ENCODE measurements around the gene DAZAP1.
"Not testable (repeated sequence)": the region's sequence is repeated elsewhere in the genome, so short reads cannot be mapped to it uniquely, and the experiment has no call there.

Gene DAZAP1

GRCh38 chr19:1410136-1410786 lies 2.9 kb downstream of the DAZAP1 start:
- Mint-ChIP-seq H3K4me3 (peak overlapping the region; percentile 95 to 97), H3K4me1 (peaks cover 71% of the 10 kb centered on the region), H3K27ac (peak overlapping the region; percentile 83 to 94), H3K9me3 (no peaks in the 10 kb centered on the region), H3K27me3 (no peaks in the 10 kb centered on the region)
- ATAC-seq (no peak), DNase-seq (peak in 1 of 2 donors; percentile 48)

DNA sequence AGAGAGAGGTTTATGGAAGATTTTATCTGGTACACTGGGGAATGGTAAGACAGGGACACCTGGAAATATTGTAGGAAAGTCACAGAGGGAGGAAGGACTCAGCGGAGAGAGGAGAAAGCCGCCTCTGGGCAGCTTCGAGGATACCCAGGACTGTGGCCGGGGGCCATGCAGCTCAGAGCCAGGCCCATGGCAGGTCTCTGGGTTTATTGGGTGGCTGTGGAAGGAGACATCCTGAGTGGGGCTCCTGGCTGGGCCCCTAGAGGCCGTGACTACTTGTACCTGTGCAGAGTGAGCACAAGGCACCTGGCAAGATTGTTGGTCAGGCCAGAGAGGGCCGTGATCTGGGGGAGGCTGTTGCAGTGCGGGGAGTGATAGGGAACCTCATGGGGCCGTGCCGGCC lies 3.4 kb downstream of the DAZAP1 start:
- peak overlapping the region; percentile 95 to 97 for H3K4me3 Mint-ChIP-seq
- no peak for DNase-seq
- ATAC-seq = no peak
- no peaks in the 10 kb centered on the region for H3K27me3 Mint-ChIP-seq
- H3K27ac Mint-ChIP-seq = peak overlapping the region; percentile 83 to 94
- peaks cover 76% of the 10 kb centered on the region for H3K4me1 Mint-ChIP-seq
- H3K9me3 Mint-ChIP-seq = no peaks in the 10 kb centered on the region

- DNase-seq (peak in 1 of 2 donors; percentile 50), ATAC-seq (peak; percentile 23)
- H3K27me3 Mint-ChIP-seq = no peaks in the 10 kb centered on the region
- H3K27ac Mint-ChIP-seq = peak overlapping the region; percentile 84 to 94
- peak overlapping the region; percentile 95 to 97 for H3K4me3 Mint-ChIP-seq
- H3K9me3 Mint-ChIP-seq = no peaks in the 10 kb centered on the region
- peaks cover 79% of the 10 kb centered on the region for H3K4me1 Mint-ChIP-seq
Measured at GRCh38 chr19:1411255-1412191, 4.1 kb downstream of the DAZAP1 start.

- Mint-ChIP-seq H3K27me3 (no peaks in the 10 kb centered on the region), H3K4me3 (peak overlapping the region; percentile 69 to 70), H3K4me1 (peaks cover 84% of the 10 kb centered on the region), H3K9me3 (no peaks in the 10 kb centered on the region), H3K27ac (peak overlapping the region in 1 of 2 donors; percentile 42)
- ATAC-seq (no peak), DNase-seq (no peak)
Measured at GRCh38 chr19:1412323-1412923, 5.0 kb downstream of the DAZAP1 start.

GRCh38 chr19:1412995-1413800 lies 5.8 kb downstream of the DAZAP1 start:
- H3K4me3 Mint-ChIP-seq = peak overlapping the region; percentile 22 to 36
- H3K4me1 Mint-ChIP-seq = peaks cover 88% of the 10 kb centered on the region
- no peaks in the 10 kb centered on the region for H3K9me3 Mint-ChIP-seq
- ATAC-seq (no peak), DNase-seq (no peak)
- H3K27ac Mint-ChIP-seq = peak overlapping the region; percentile 42 to 86
- no peaks in the 10 kb centered on the region for H3K27me3 Mint-ChIP-seq

GRCh38 chr19:1416014-1416841 lies 8.8 kb downstream of the DAZAP1 start:
- H3K27me3 Mint-ChIP-seq = no peaks in the 10 kb centered on the region
- peaks cover 61% of the 10 kb centered on the region for H3K4me1 Mint-ChIP-seq
- H3K27ac Mint-ChIP-seq = peak overlapping the region in 1 of 2 donors; percentile 71
- DNase-seq (no peak), ATAC-seq (no peak)
- no peaks in the 10 kb centered on the region for H3K9me3 Mint-ChIP-seq
- H3K4me3 Mint-ChIP-seq = peak overlapping the region in 1 of 2 donors; percentile 65

DNA sequence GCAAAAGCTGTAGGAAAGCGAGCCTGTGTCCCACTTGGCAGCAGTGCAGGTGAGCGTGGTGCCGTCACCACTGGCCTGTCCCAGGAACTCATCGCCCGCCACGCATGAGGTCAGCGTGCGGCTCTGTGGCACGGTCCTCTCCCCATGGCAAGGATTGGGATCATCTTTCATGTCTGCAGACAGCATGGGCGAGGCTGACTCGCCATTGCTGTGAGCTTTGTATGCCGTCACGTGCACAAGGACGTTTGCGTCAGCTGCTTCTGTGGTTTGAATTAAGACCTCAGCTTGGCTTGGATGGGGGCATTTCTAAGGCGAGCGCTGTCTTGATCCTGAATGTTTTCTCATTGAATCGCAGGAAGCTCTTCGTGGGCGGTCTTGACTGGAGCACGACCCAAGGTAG lies 9.8 kb downstream of the DAZAP1 start:
- H3K4me3 Mint-ChIP-seq = no peak overlapping the region
- ATAC-seq (no peak), DNase-seq (no peak)
- peak overlapping the region in 1 of 2 donors; percentile 85 for H3K27ac Mint-ChIP-seq
- H3K27me3 Mint-ChIP-seq = no peaks in the 10 kb centered on the region
- H3K9me3 Mint-ChIP-seq = no peaks in the 10 kb centered on the region
- H3K4me1 Mint-ChIP-seq = peaks cover 52% of the 10 kb centered on the region

GRCh38 chr19:1417681-1418495 lies 10.5 kb downstream of the DAZAP1 start:
- H3K27me3 Mint-ChIP-seq = no peaks in the 10 kb centered on the region
- ATAC-seq (no peak), DNase-seq (no peak)
- peak overlapping the region; percentile 16 to 85 for H3K27ac Mint-ChIP-seq
- H3K4me3 Mint-ChIP-seq = no peak overlapping the region
- H3K4me1 Mint-ChIP-seq = peaks cover 45% of the 10 kb centered on the region
- no peaks in the 10 kb centered on the region for H3K9me3 Mint-ChIP-seq

- Mint-ChIP-seq H3K27ac (no peak overlapping the region), H3K4me3 (no peak overlapping the region), H3K27me3 (no peaks in the 10 kb centered on the region), H3K4me1 (peaks cover 42% of the 10 kb centered on the region), H3K9me3 (no peaks in the 10 kb centered on the region)
- DNase-seq (no peak), ATAC-seq (no peak)
Measured at GRCh38 chr19:1418496-1418775, 11.1 kb downstream of the DAZAP1 start.

DNA sequence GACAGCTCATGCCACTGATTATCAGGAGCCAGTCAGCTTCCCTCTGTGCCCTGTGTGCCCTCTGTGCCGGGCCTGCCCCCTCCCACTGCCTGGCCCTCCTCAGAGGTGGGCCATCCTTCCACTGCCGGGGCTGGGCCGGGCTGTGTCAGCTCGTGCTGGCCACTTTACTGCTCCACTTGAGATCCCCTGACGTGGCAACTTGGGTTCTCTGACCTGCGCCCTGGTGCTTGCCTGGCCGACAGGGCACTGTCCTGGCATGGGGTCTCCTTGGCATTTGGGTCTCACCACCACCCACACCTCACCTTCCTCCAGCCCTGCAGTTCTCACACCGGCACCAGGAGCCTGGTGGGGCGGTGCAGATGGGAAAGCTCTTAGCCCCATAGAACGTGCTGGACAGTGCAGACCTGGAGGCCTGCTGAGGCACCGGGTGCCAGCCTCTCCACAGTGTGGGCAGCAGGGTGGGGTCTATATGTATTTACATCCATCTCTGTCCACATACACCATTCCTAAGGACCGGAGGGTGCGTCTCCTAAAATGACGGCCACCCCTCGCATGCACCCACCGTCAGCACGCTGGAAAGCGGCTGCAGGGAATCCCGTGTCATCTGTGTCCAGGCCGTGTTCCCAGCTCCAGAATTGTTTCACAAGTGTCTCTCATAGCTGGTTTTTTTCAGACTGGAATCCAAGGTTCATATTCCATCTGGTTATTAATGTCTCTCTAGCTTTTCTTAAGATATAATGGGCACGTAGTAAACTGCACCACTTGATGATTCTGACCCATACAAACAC lies 11.8 kb downstream of the DAZAP1 start:
- H3K9me3 Mint-ChIP-seq = no peaks in the 10 kb centered on the region
- ATAC-seq (no peak), DNase-seq (no peak)
- peaks cover 38% of the 10 kb centered on the region for H3K4me1 Mint-ChIP-seq
- no peak overlapping the region for H3K4me3 Mint-ChIP-seq
- no peak overlapping the region for H3K27ac Mint-ChIP-seq
- H3K27me3 Mint-ChIP-seq = no peaks in the 10 kb centered on the region

DNA sequence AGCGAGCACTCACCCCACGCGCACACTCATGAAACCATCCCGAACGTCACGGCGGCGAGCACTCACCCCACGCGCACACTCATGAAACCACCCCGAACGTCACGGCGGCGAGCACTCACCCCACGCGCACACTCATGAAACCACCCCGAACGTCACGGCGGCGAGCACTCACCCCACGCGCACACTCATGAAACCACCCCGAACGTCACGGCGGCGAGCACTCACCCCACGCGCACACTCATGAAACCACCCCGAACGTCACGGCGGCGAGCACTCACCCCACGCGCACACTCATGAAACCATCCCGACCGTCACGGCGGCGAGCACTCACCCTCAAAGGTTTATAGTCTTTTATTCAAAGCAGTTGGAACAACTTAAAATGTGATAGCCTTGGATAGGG lies 12.7 kb downstream of the DAZAP1 start:
- not testable (repeated sequence) for H3K9me3 Mint-ChIP-seq, H3K27ac Mint-ChIP-seq, DNase-seq, ATAC-seq, H3K4me3 Mint-ChIP-seq, H3K27me3 Mint-ChIP-seq
- H3K4me1 Mint-ChIP-seq = peaks cover 32% of the 10 kb centered on the region

DNA sequence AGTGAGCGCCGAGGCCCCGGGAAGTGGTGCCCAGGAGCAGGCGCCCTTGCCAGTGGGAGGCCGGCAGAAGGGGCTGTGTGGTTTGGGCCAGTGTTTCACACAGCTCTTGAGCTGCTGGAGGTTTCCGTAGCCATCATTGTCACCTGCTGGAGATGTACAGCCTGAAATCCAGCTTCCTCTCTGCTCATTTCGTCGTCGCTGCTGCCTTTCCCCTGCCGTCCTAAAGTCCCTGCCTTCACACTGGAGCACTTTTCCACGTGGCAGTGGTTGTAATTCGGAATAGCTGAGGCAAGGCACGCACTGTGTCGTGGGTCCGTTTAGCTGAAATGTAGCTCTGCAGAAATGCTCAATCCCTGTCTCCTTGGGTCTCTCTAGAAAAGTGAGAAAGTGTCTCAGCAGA lies 13.2 kb downstream of the DAZAP1 start:
- Mint-ChIP-seq H3K4me3 (no peak overlapping the region), H3K9me3 (no peaks in the 10 kb centered on the region), H3K27me3 (no peaks in the 10 kb centered on the region), H3K27ac (no peak overlapping the region), H3K4me1 (peaks cover 26% of the 10 kb centered on the region)
- no peak for ATAC-seq
- DNase-seq = no peak

DNA sequence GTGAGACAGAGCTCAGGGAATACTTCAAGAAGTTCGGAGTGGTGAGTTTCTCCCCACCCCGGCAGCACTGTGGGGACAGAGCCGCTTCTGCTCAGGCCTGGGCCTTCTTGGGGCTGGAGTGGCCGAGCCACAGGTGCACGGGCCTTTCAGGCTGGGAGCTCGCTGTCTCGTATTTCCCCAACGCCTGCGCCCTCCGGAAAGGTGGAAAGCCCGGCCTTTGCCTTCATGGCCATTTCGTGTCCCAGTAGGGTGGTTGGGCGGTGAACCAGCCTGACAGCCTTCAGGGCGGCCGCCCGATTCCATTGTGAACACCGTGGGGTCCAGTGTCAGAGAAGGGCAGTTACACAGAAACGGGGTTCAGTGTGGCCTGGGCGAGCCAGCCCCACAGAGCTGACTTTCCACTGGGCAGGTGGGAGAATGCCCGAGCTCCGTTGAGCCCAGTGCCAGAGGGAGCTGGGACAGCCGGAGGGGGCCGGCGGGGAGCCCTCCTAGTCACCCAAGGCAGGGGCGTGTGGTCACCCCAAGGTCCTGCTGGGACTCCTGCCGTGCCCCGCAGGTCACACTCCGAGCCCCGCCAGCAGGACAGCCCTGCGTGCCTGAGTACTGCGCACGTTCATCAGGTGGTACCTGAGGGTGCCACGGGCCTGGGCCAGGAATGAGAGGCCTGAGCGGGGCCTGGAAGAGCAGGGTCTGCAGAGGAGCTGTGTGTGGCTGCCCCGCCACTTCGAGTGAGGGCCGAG lies 14.0 kb downstream of the DAZAP1 start:
- Mint-ChIP-seq H3K4me1 (peaks cover 18% of the 10 kb centered on the region), H3K9me3 (no peaks in the 10 kb centered on the region), H3K27me3 (no peaks in the 10 kb centered on the region), H3K4me3 (no peak overlapping the region), H3K27ac (no peak overlapping the region)
- ATAC-seq (peak; percentile 18), DNase-seq (no peak)
